Calu3 (cell line): ENCODE results near the gene DHRS9. TPM values are rescaled to one million over a fixed set of nuclear protein-coding genes. Genes with fewer than 3 reads are reported as not detected.
"Not testable (repeated sequence)": the region's sequence is repeated elsewhere in the genome, so short reads cannot be mapped to it uniquely, and the experiment has no call there.

Experiments used
- BruUV-seq: library from RNA; stranded (reverse); fragments of 400-500 nt; replicated peaks from 2 replicates; lab custom pipeline; 2021; lab: Mats Ljungman, UMichigan
- CTCF ChIA-PET: fragments of 300-600 bp; sonication (Branson Sonifier 250); formaldehyde crosslinking; loops from one replicate; lab custom pipeline; 2022; ENCODE audit warnings: antibody characterized with exemption; lab: Charles Lee
- DNase-seq: peaks from one replicate; pipeline ENCODE4 v3.0.0; 2022
- H3K27ac Mint-ChIP-seq: one replicate; pipeline ENCODE4 v1.8.0; 2022; ENCODE audit warnings: mixed read lengths; ENCODE audit not compliant: unreplicated experiment
- H3K27me3 Mint-ChIP-seq: one replicate; pipeline ENCODE4 v1.8.0; 2022; ENCODE audit warnings: mixed read lengths; ENCODE audit not compliant: unreplicated experiment
- H3K36me3 Mint-ChIP-seq: one replicate; pipeline ENCODE4 v1.8.0; 2022; ENCODE audit warnings: mild to moderate bottlenecking, moderate library complexity, mixed read lengths; ENCODE audit not compliant: insufficient read depth, unreplicated experiment
- H3K4me1 Mint-ChIP-seq: one replicate; pipeline ENCODE4 v1.8.0; 2022; ENCODE audit warnings: mild to moderate bottlenecking, low read depth, mixed read lengths; ENCODE audit not compliant: unreplicated experiment
- H3K4me3 Mint-ChIP-seq: one replicate; pipeline ENCODE4 v1.8.0; 2022; ENCODE audit warnings: mild to moderate bottlenecking, low read depth, moderate library complexity, mixed read lengths; ENCODE audit not compliant: unreplicated experiment
- H3K9me3 Mint-ChIP-seq: one replicate; pipeline ENCODE4 v1.8.0; 2022; ENCODE audit warnings: low read depth, mixed read lengths; ENCODE audit not compliant: unreplicated experiment
- intact Hi-C: fragments of 100-400 bp; cut with micrococcal nuclease; formaldehyde crosslinking; loops from one replicate; pipeline ENCODE4 v1.10.0; 2022; ENCODE audit not compliant: unreplicated experiment
- total RNA-seq: library from RNA; stranded (reverse); gene quantifications from 2 replicates; pipeline ENCODE4 v1.2.3, GENCODE V29; 2022
- TF ChIP-seq, protein P1 (sequence below): fragments of 200-600 bp; IDR thresholded peaks from one replicate; pipeline ENCODE4 v1.8.0; 2022; ENCODE audit warnings: antibody characterized with exemption; ENCODE audit not compliant: unreplicated experiment

The DHRS9 gene
- total RNA-seq, 1 experiment from 2014 or later, result 16.6 TPM

- CTCF ChIA-PET, result no interaction called here
- intact Hi-C loops, result no loop called here
- Mint-ChIP-seq H3K4me3 (no peak overlapping the region), H3K36me3 (no peaks in the 10 kb centered on the region), H3K27me3 (no peaks in the 10 kb centered on the region), H3K9me3 (peaks cover 15% of the 10 kb centered on the region), H3K27ac (no peak overlapping the region), H3K4me1 (peaks cover 24% of the 10 kb centered on the region)
- DNase-seq, result no peak
- TF ChIP-seq, protein P1, sequence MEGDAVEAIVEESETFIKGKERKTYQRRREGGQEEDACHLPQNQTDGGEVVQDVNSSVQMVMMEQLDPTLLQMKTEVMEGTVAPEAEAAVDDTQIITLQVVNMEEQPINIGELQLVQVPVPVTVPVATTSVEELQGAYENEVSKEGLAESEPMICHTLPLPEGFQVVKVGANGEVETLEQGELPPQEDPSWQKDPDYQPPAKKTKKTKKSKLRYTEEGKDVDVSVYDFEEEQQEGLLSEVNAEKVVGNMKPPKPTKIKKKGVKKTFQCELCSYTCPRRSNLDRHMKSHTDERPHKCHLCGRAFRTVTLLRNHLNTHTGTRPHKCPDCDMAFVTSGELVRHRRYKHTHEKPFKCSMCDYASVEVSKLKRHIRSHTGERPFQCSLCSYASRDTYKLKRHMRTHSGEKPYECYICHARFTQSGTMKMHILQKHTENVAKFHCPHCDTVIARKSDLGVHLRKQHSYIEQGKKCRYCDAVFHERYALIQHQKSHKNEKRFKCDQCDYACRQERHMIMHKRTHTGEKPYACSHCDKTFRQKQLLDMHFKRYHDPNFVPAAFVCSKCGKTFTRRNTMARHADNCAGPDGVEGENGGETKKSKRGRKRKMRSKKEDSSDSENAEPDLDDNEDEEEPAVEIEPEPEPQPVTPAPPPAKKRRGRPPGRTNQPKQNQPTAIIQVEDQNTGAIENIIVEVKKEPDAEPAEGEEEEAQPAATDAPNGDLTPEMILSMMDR, result no peak
- no TSS peak for BruUV-seq
These were observed 20.2 kb upstream of the DHRS9 start for GRCh38 chr2:169049142-169049541.

GRCh38 chr2:169050476-169051240 lies 18.7 kb upstream of the DHRS9 start:
- TF ChIP-seq, protein P1, result no peak
- Mint-ChIP-seq H3K4me1 (peaks cover 24% of the 10 kb centered on the region), H3K27me3 (no peaks in the 10 kb centered on the region), H3K9me3 (peaks cover 22% of the 10 kb centered on the region), H3K36me3 (no peaks in the 10 kb centered on the region), H3K4me3 (no peak overlapping the region), H3K27ac (no peak overlapping the region)
- no peak for DNase-seq
- CTCF ChIA-PET, result interaction anchor here (1.3 kb wide), 1 partner anchor 16 kb away, joined by 3 read pairs; no protein-coding TSS in a partner anchor
- no TSS peak for BruUV-seq
- intact Hi-C loops, result loop anchor here (1.0 kb wide), 1 partner anchor 246 kb away; no protein-coding TSS in a partner anchor

- intact Hi-C loops, H3K36me3 Mint-ChIP-seq, DNase-seq, H3K4me3 Mint-ChIP-seq, BruUV-seq, H3K27me3 Mint-ChIP-seq, H3K27ac Mint-ChIP-seq, CTCF ChIA-PET: not testable (repeated sequence)
- Mint-ChIP-seq H3K9me3 (peaks cover 21% of the 10 kb centered on the region), H3K4me1 (peaks cover 14% of the 10 kb centered on the region)
These were observed 14.8 kb upstream of the DHRS9 start for GRCh38 chr2:169054575-169054974.

GRCh38 chr2:169064199-169064598 lies 5.2 kb upstream of the DHRS9 start:
- CTCF ChIA-PET, result interaction anchor here (0.7 kb wide), 1 partner anchor 10 kb away, joined by 4 read pairs; no protein-coding TSS in a partner anchor
- H3K27me3 Mint-ChIP-seq, H3K4me1 Mint-ChIP-seq, H3K27ac Mint-ChIP-seq, intact Hi-C loops, BruUV-seq, H3K36me3 Mint-ChIP-seq, H3K4me3 Mint-ChIP-seq, DNase-seq, H3K9me3 Mint-ChIP-seq: not testable (repeated sequence)

DNA sequence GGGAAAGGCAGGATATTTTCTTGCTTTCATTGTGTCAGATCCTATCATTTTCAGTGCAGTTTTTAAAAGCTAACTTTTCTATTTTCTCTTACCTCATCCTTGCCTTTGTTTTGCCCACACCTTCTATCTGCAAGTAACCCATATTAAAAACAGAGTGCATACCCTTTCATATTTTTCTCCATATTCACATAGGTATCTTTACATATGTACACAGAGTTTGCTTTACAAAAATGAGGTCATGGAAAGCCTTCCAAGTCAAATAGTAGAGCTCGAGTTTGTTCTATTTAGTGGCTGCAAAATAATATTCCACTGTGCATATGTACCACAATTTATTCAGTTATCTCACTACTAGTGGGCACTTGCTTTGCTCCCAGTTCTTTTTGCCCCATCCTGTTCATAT lies 3.9 kb upstream of the DHRS9 start:
- no TSS peak for BruUV-seq
- no peaks in the 10 kb centered on the region for H3K9me3 Mint-ChIP-seq
- H3K4me3 Mint-ChIP-seq, result no peak overlapping the region
- intact Hi-C loops, result no loop called here
- H3K36me3 Mint-ChIP-seq, result no peaks in the 10 kb centered on the region
- no peak overlapping the region for H3K27ac Mint-ChIP-seq
- no peak for DNase-seq
- H3K4me1 Mint-ChIP-seq, result peaks cover 14% of the 10 kb centered on the region
- CTCF ChIA-PET, result interaction anchor here (1.3 kb wide), 1 partner anchor 51 kb away, joined by 3 read pairs; no protein-coding TSS in a partner anchor
- H3K27me3 Mint-ChIP-seq, result no peaks in the 10 kb centered on the region
- TF ChIP-seq, protein P1, result no peak
